Nephron progenitor cell (in vitro differentiated cells): ENCODE results near the gene TJP1.

ENCODE experiments used
- DNase-seq: peaks from one replicate; pipeline ENCODE4 v3.0.0; 2021
- H3K27ac Mint-ChIP-seq: 2 replicates; pipeline ENCODE4 v1.8.0; 2021; ENCODE audit warnings: mild to moderate bottlenecking, moderate library complexity, mixed read lengths
- H3K27me3 Mint-ChIP-seq: 2 replicates; pipeline ENCODE4 v1.8.0; 2021; ENCODE audit warnings: mild to moderate bottlenecking, low read depth, mixed read lengths; ENCODE audit not compliant: poor library complexity
- H3K36me3 Mint-ChIP-seq: 2 replicates; pipeline ENCODE4 v1.8.0; 2021; ENCODE audit warnings: low read depth, mixed read lengths
- H3K4me1 Mint-ChIP-seq: 2 replicates; pipeline ENCODE4 v1.8.0; 2021; ENCODE audit warnings: mixed read lengths
- H3K4me3 Mint-ChIP-seq: 2 replicates; pipeline ENCODE4 v1.8.0; 2021; ENCODE audit warnings: mild to moderate bottlenecking, moderate library complexity, mixed read lengths
- H3K9me3 Mint-ChIP-seq: 2 replicates; pipeline ENCODE4 v1.8.0; 2021; ENCODE audit warnings: mild to moderate bottlenecking, moderate library complexity, mixed read lengths
- CTCF ChIP-seq: fragments of 200-600 bp; sonication (generic); IDR thresholded peaks from 2 replicates; pipeline ENCODE4 v1.5.0; 2021; ENCODE audit warnings: antibody characterized with exemption

Gene TJP1

GRCh38 chr15:29690765-29691475, 131.3 kb downstream of the TJP1 start:
- no peak for TF ChIP-seq CTCF
- H3K4me3 Mint-ChIP-seq, result no peak overlapping the region
- peaks cover 9% of the 10 kb centered on the region for H3K9me3 Mint-ChIP-seq
- no peak overlapping the region for H3K27ac Mint-ChIP-seq
- H3K4me1 Mint-ChIP-seq, result peaks cover 32% of the 10 kb centered on the region
- H3K27me3 Mint-ChIP-seq, result peaks cover 2% of the 10 kb centered on the region
- H3K36me3 Mint-ChIP-seq, result no peaks in the 10 kb centered on the region
- DNase-seq, result no peak

GRCh38 chr15:29689287-29689986, 132.8 kb downstream of the TJP1 start:
- no peak for DNase-seq
- TF ChIP-seq CTCF, result no peak
- Mint-ChIP-seq H3K27ac (no peak overlapping the region), H3K27me3 (peaks cover 2% of the 10 kb centered on the region), H3K9me3 (peaks cover 6% of the 10 kb centered on the region), H3K4me3 (no peak overlapping the region), H3K36me3 (no peaks in the 10 kb centered on the region), H3K4me1 (peaks cover 42% of the 10 kb centered on the region)

- Mint-ChIP-seq H3K27ac (no peak overlapping the region), H3K27me3 (peaks cover 2% of the 10 kb centered on the region), H3K36me3 (no peaks in the 10 kb centered on the region), H3K9me3 (peaks cover 3% of the 10 kb centered on the region), H3K4me3 (no peak overlapping the region), H3K4me1 (peaks cover 42% of the 10 kb centered on the region)
- TF ChIP-seq CTCF, result no peak
- DNase-seq, result peak; percentile 19
Observed at GRCh38 chr15:29688506-29689286, 133.6 kb downstream of the TJP1 start.

- Mint-ChIP-seq H3K4me1 (peaks cover 42% of the 10 kb centered on the region), H3K4me3 (no peak overlapping the region), H3K27me3 (peaks cover 2% of the 10 kb centered on the region), H3K9me3 (peaks cover 3% of the 10 kb centered on the region), H3K36me3 (no peaks in the 10 kb centered on the region), H3K27ac (no peak overlapping the region)
- TF ChIP-seq CTCF, result no peak
- peak; percentile 17 for DNase-seq
Observed at GRCh38 chr15:29687939-29688505, 134.2 kb downstream of the TJP1 start.

GRCh38 chr15:29687204-29687815, 135.0 kb downstream of the TJP1 start:
- DNase-seq, result no peak
- Mint-ChIP-seq H3K4me1 (peaks cover 37% of the 10 kb centered on the region), H3K36me3 (no peaks in the 10 kb centered on the region), H3K27ac (no peak overlapping the region), H3K4me3 (no peak overlapping the region), H3K9me3 (peaks cover 7% of the 10 kb centered on the region), H3K27me3 (peaks cover 2% of the 10 kb centered on the region)
- no peak for TF ChIP-seq CTCF
